ENCODE data around the gene CTSC.
"Not testable (repeated sequence)": the region's sequence is repeated elsewhere in the genome, so short reads cannot be mapped to it uniquely, and the experiment has no call there.

The CTSC gene

GRCh38 chr11:88277349-88277915, 60.1 kb downstream of the CTSC start:
- no peak for DNase-seq

- no peak for DNase-seq
These were observed 61.9 kb downstream of the CTSC start for GRCh38 chr11:88275636-88276035.

GRCh38 chr11:88266919-88267318, 70.6 kb downstream of the CTSC start:
- DNase-seq: no peak

GRCh38 chr11:88266157-88266556, 71.4 kb downstream of the CTSC start:
- DNase-seq: no peak

- no peak for DNase-seq
These were observed 78.1 kb downstream of the CTSC start for GRCh38 chr11:88259431-88259830.

- no peak for DNase-seq
These were observed 85.3 kb downstream of the CTSC start for GRCh38 chr11:88252208-88252607.

- no peak for DNase-seq
These were observed 86.8 kb downstream of the CTSC start for GRCh38 chr11:88250566-88251242.

GRCh38 chr11:88249706-88250105, 87.8 kb downstream of the CTSC start:
- DNase-seq: no peak

- no peak for DNase-seq
These were observed 90.8 kb downstream of the CTSC start for GRCh38 chr11:88246696-88247095.

- not testable (repeated sequence) for DNase-seq
These were observed 92.0 kb downstream of the CTSC start for GRCh38 chr11:88245576-88245975.
